HL-60 (cell line): ENCODE measurements around the gene FCMR.

Source experiments
- DNase-seq, 2 experiments: peaks; one replicate each; pipeline ENCODE4 v3.0.0-alpha.2; 2010 to 2020; ENCODE audit warnings: low read depth in 1 of 2, low spot score in 1 of 2
- H3K27ac ChIP-seq: fragments of 250-450 bp; sonication (Bioruptor Pico); replicated peaks from 2 replicates; pipeline ENCODE4 v1.5.1; 2020; ENCODE audit warnings: mild to moderate bottlenecking, moderate library complexity
- H3K27me3 ChIP-seq: fragments of 250-450 bp; sonication (Bioruptor Pico); 2 replicates; pipeline ENCODE4 v1.5.1; 2021; ENCODE audit warnings: mild to moderate bottlenecking, moderate library complexity; ENCODE audit not compliant: insufficient read depth, poor library complexity, severe bottlenecking
- H3K4me3 ChIP-seq: replicated peaks from 2 replicates; pipeline ENCODE4 v1.5.1; 2011; ENCODE audit warnings: mild to moderate bottlenecking, control low read depth, low read length; ENCODE audit not compliant: insufficient read depth
- GABPA ChIP-seq: IDR thresholded peaks from 2 replicates; pipeline ENCODE4 v1.6.1; 2012; ENCODE audit warnings: low read depth
- POLR2AphosphoS5 ChIP-seq: IDR thresholded peaks from 2 replicates; pipeline ENCODE4 v1.6.1; 2012; ENCODE audit warnings: low read depth
- SPI1 ChIP-seq: IDR thresholded peaks from 2 replicates; pipeline ENCODE4 v1.6.1; 2012; ENCODE audit warnings: low read depth, mild to moderate bottlenecking, borderline replicate concordance
- TF ChIP-seq, protein P1 (sequence below): IDR thresholded peaks from 2 replicates; pipeline ENCODE4 v1.6.1; 2012; ENCODE audit warnings: low read depth; ENCODE audit not compliant: insufficient replicate concordance
- TF ChIP-seq, protein P2 (sequence below): IDR thresholded peaks from one replicate; pipeline ENCODE4 v1.5.1; 2011; ENCODE audit warnings: low read length, control low read depth, inconsistent platforms; ENCODE audit not compliant: insufficient read depth

FCMR gene

DNA sequence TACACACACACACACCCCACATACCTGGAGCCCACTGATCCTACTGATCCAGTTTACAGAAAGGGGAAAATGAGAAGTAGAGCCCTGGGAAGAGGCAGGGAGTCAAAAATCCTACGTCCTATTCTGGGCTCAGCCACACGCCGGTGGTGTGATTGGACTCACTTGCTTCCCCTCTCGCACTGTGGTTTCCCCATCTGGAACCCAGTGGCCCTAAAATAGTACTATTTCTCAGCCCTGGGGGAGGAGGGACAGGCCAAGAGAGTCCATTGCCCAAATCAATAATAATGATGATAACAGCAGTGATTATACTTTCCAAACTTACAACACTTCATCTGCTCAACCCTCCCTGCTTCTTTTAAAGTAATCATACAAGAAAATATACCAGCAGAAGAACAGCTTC lies 27.5 kb upstream of the FCMR start:
- no peak for DNase-seq
- TF ChIP-seq, protein P1, sequence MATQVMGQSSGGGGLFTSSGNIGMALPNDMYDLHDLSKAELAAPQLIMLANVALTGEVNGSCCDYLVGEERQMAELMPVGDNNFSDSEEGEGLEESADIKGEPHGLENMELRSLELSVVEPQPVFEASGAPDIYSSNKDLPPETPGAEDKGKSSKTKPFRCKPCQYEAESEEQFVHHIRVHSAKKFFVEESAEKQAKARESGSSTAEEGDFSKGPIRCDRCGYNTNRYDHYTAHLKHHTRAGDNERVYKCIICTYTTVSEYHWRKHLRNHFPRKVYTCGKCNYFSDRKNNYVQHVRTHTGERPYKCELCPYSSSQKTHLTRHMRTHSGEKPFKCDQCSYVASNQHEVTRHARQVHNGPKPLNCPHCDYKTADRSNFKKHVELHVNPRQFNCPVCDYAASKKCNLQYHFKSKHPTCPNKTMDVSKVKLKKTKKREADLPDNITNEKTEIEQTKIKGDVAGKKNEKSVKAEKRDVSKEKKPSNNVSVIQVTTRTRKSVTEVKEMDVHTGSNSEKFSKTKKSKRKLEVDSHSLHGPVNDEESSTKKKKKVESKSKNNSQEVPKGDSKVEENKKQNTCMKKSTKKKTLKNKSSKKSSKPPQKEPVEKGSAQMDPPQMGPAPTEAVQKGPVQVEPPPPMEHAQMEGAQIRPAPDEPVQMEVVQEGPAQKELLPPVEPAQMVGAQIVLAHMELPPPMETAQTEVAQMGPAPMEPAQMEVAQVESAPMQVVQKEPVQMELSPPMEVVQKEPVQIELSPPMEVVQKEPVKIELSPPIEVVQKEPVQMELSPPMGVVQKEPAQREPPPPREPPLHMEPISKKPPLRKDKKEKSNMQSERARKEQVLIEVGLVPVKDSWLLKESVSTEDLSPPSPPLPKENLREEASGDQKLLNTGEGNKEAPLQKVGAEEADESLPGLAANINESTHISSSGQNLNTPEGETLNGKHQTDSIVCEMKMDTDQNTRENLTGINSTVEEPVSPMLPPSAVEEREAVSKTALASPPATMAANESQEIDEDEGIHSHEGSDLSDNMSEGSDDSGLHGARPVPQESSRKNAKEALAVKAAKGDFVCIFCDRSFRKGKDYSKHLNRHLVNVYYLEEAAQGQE, result no peak
- no peak for TF ChIP-seq GABPA
- no peak for TF ChIP-seq POLR2AphosphoS5
- TF ChIP-seq, protein P2, sequence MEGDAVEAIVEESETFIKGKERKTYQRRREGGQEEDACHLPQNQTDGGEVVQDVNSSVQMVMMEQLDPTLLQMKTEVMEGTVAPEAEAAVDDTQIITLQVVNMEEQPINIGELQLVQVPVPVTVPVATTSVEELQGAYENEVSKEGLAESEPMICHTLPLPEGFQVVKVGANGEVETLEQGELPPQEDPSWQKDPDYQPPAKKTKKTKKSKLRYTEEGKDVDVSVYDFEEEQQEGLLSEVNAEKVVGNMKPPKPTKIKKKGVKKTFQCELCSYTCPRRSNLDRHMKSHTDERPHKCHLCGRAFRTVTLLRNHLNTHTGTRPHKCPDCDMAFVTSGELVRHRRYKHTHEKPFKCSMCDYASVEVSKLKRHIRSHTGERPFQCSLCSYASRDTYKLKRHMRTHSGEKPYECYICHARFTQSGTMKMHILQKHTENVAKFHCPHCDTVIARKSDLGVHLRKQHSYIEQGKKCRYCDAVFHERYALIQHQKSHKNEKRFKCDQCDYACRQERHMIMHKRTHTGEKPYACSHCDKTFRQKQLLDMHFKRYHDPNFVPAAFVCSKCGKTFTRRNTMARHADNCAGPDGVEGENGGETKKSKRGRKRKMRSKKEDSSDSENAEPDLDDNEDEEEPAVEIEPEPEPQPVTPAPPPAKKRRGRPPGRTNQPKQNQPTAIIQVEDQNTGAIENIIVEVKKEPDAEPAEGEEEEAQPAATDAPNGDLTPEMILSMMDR, result no peak
- TF ChIP-seq SPI1, result no peak
- no peak overlapping the region for H3K4me3 ChIP-seq
- no peaks in the 10 kb centered on the region for H3K27me3 ChIP-seq
- H3K27ac ChIP-seq, result no peak overlapping the region

DNA sequence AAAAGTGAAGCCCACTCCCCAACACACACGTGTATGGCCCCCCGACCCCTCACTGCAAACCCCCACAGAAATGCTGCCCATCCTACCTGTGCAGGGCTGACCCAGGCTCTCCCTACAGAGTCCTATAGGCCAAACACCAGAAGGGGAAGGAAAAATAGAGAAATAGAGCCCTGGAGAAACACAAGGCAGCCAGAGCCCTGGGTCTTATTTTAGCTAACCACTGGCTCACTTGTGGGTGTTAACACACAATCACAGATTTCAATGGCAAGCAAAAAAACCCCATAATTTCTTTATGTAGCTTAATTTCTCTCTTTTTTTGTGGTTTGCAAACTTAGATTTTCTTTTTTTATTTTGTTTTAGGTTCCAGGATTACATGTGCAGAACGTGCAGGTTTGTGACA lies 25.5 kb upstream of the FCMR start:
- TF ChIP-seq, protein P2, result no peak
- no peak overlapping the region for H3K27ac ChIP-seq
- peaks cover 3% of the 10 kb centered on the region for H3K27me3 ChIP-seq
- no peak overlapping the region for H3K4me3 ChIP-seq
- DNase-seq, result no peak

DNA sequence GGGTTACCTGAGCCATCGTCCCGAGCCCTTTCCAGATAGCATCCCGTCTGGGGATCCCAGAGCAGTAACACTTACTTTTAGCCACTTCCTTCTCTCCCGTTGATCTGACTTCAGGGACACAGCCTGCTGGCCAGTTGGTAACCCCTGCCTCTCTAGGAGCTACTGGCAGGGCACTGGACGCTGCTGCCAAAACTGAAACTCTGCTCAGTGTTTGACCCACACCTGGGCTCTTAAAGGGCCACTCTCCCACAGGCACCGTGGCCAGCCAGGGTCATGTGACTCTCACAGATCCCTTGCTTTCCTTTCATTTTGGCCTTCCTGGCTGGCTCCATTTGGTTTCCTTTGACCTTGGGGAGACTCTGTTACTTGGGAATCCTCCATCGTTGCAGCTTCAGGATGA lies 24.5 kb upstream of the FCMR start, which contains the start of gene PIGR:
TSS of gene PIGR (minus strand) at position 206 of the 400 bp plus-strand sequence. CDS start 5,935 bp downstream, outside the sequence.
- DNase-seq, result no peak

More for the DNA sequence above, 24.5 kb upstream of the FCMR start, which contains the start of gene PIGR:
- TF ChIP-seq, protein P2, result no peak
- TF ChIP-seq SPI1 (no peak), POLR2AphosphoS5 (no peak), GABPA (no peak)
- TF ChIP-seq, protein P1, result no peak
- H3K27ac ChIP-seq, result no peak within 1 kb of the TSS
- H3K27me3 ChIP-seq, result peaks cover 3% of the 10 kb centered on the region
- no peak within 1 kb of the TSS for H3K4me3 ChIP-seq
